Measurements from ENCODE around the gene ANKRD42.

DNA sequence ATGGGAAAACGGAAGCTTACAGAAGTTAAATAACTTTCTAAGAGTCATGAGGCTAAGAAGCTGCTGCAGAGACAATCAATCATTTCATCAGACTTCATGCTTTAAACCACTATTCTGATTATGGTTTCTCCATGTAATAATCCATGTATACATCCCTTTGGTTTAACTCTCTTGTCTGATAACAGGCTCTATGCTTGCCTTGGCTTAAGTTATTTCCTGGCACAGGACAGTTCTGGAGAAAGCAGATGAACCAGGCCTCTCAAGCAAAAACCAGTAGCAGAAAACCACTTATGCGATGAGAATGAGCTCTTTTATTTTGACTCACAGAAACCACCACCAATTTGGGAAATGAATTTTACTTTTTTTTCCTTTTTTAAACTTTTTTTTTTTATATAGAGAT is 43.1 kb upstream of the ANKRD42 start:
- TF ChIP-seq, protein P1, sequence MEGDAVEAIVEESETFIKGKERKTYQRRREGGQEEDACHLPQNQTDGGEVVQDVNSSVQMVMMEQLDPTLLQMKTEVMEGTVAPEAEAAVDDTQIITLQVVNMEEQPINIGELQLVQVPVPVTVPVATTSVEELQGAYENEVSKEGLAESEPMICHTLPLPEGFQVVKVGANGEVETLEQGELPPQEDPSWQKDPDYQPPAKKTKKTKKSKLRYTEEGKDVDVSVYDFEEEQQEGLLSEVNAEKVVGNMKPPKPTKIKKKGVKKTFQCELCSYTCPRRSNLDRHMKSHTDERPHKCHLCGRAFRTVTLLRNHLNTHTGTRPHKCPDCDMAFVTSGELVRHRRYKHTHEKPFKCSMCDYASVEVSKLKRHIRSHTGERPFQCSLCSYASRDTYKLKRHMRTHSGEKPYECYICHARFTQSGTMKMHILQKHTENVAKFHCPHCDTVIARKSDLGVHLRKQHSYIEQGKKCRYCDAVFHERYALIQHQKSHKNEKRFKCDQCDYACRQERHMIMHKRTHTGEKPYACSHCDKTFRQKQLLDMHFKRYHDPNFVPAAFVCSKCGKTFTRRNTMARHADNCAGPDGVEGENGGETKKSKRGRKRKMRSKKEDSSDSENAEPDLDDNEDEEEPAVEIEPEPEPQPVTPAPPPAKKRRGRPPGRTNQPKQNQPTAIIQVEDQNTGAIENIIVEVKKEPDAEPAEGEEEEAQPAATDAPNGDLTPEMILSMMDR (conservative IDR thresholded peaks at IDR 0.05), result no peak
- TF ChIP-seq ZFX (IDR thresholded peaks at IDR 0.05), result no peak
